K562 (cell line): ENCODE data around the gene TIGD7. TPM values are rescaled to one million over a fixed set of nuclear protein-coding genes. Genes with fewer than 3 reads are reported as not detected.

Source experiments
- ARID4B ChIP-seq: sonication (generic); formaldehyde crosslinking; IDR thresholded peaks from 2 replicates; pipeline ENCODE4 v1.8.0; 2022; ENCODE audit warnings: mild to moderate bottlenecking, missing genetic modification reagents
- BRF2 ChIP-seq: IDR thresholded peaks from 3 replicates; pipeline ENCODE4 v1.6.1; 2011; ENCODE audit warnings: borderline replicate concordance, mild to moderate bottlenecking; ENCODE audit not compliant: insufficient read length, insufficient read depth
- CBX1 ChIP-seq: sonication (generic); IDR thresholded peaks from 2 replicates; pipeline ENCODE4 v1.6.1; 2016; ENCODE audit warnings: antibody characterized with exemption, low read depth, mild to moderate bottlenecking
- CCNT2 ChIP-seq: IDR thresholded peaks from 2 replicates; pipeline ENCODE4 v1.6.1; 2011; ENCODE audit warnings: borderline replicate concordance, low read depth, mild to moderate bottlenecking, moderate library complexity, mixed read lengths, low read length; ENCODE audit not compliant: insufficient read length; ENCODE audit errors: extremely low read depth
- DACH1 ChIP-seq: fragments of 450-650 bp; IDR thresholded peaks from 2 replicates; pipeline ENCODE4 v1.6.1; 2018; ENCODE audit not compliant: partially characterized antibody
- EZH2 ChIP-seq: IDR thresholded peaks from 2 replicates; pipeline ENCODE4 v1.6.1; 2012; ENCODE audit warnings: low read depth, mild to moderate bottlenecking, inconsistent platforms, low read length, borderline replicate concordance
- FOXK2 ChIP-seq, 2 experiments: fragments of 450-650 bp; IDR thresholded peaks in 1 of 2; conservative IDR thresholded peaks in 1 of 2; 2 replicates each; pipeline ENCODE4 v1.6.1; 2016; ENCODE audit warnings: low read depth in 2 of 2, mild to moderate bottlenecking in 1 of 2
- KAT2B ChIP-seq: IDR thresholded peaks from one replicate; pipeline ENCODE4 v1.6.1; 2012; ENCODE audit warnings: low read depth, mild to moderate bottlenecking, control low read depth, inconsistent platforms, low read length, moderate library complexity
- MAX ChIP-seq: sonication (generic); formaldehyde crosslinking; IDR thresholded peaks from 2 replicates; pipeline ENCODE4 v1.9.0; 2022; ENCODE audit warnings: mild to moderate bottlenecking, missing genetic modification reagents
- NR1H2 ChIP-seq: sonication (generic); formaldehyde crosslinking; IDR thresholded peaks from 2 replicates; pipeline ENCODE4 v1.4.0; 2020; ENCODE audit warnings: mild to moderate bottlenecking, missing genetic modification reagents
- RBM17 ChIP-seq: fragments of 200-400 bp; formaldehyde crosslinking; IDR thresholded peaks from 2 replicates; pipeline ENCODE4 v1.6.1; 2017; ENCODE audit warnings: low read depth, mild to moderate bottlenecking, low read length, borderline replicate concordance
- RCOR1 ChIP-seq, 2 experiments: IDR thresholded peaks; 2 replicates each; pipeline ENCODE4 v1.6.1; 2012; ENCODE audit warnings: low read depth in 2 of 2, low read length in 2 of 2, borderline replicate concordance in 1 of 2, improper control_type of control experiment in 1 of 2
- SMAD2 ChIP-seq: fragments of 150-350 bp; IDR thresholded peaks from 2 replicates; pipeline ENCODE4 v1.6.1; 2014; ENCODE audit warnings: low read depth, mild to moderate bottlenecking, low read length
- TCF7 ChIP-seq: sonication (generic); IDR thresholded peaks from 2 replicates; pipeline ENCODE4 v1.6.1; 2016; ENCODE audit warnings: antibody characterized with exemption, borderline replicate concordance
- TEAD2 ChIP-seq: fragments of 450-650 bp; IDR thresholded peaks from 2 replicates; pipeline ENCODE4 v1.6.1; 2016; ENCODE audit warnings: missing genetic modification characterization, control low read depth, missing compliant biosample characterization
- U2AF2 ChIP-seq: fragments of 200-400 bp; formaldehyde crosslinking; optimal IDR thresholded peaks from 2 replicates; pipeline ENCODE3; 2017; ENCODE audit warnings: low read depth, mild to moderate bottlenecking, low read length
- ZBED1 ChIP-seq: IDR thresholded peaks from 2 replicates; pipeline ENCODE4 v1.6.1; 2014
- ZBTB8A ChIP-seq: fragments of 450-650 bp; IDR thresholded peaks from 2 replicates; pipeline ENCODE4 v1.6.1; 2018; ENCODE audit warnings: mild to moderate bottlenecking, moderate library complexity; ENCODE audit not compliant: partially characterized antibody
- ZFP30 ChIP-seq: fragments of 250-450 bp; sonication (Bioruptor Pico); IDR thresholded peaks from 2 replicates; pipeline ENCODE4 v1.8.0; 2022; ENCODE audit warnings: moderate library complexity, mild to moderate bottlenecking, inconsistent platforms, borderline replicate concordance
- ZNF274 ChIP-seq: IDR thresholded peaks from 2 replicates; pipeline ENCODE4 v1.6.1; 2011; ENCODE audit warnings: low read depth, mild to moderate bottlenecking, low read length, moderate library complexity, borderline replicate concordance
- ZNF436 ChIP-seq: fragments of 250-450, 450-650 bp; sonication (Bioruptor Pico); formaldehyde crosslinking; IDR thresholded peaks from 2 replicates; pipeline ENCODE4 v1.7.0; 2020; ENCODE audit warnings: mild to moderate bottlenecking
- ZNF445 ChIP-seq: fragments of 250-450 bp; sonication (Bioruptor Pico); IDR thresholded peaks from 2 replicates; pipeline ENCODE4 v1.4.0; 2020; ENCODE audit warnings: low read depth, mild to moderate bottlenecking, moderate library complexity
- polyA plus RNA-seq, 8 experiments: library from polyadenylated mRNA; depleted of rRNA in 4 of 8; stranded (reverse) in 5 of 8; unstranded in 3 of 8; fragments of >200 nt; fragmentation: Nextera tagmentation in 2 of 8; fragmentation: Illumina TruSeq in 1 of 8; extraction: Ambion mirVana in 2 of 8; extraction: Trizol in 1 of 8; gene quantifications; 2 replicates each; pipeline versions ENCODE4 v1.2.1 to v1.2.3, GENCODE V29; 2011 to 2014; ENCODE audit warnings: inconsistent platforms in 1 of 8, missing spikeins in 1 of 8
- total RNA-seq, 7 experiments: library from RNA; depleted of rRNA in 6 of 7; stranded (reverse); fragments of >200 nt in 6 of 7; fragmentation: Illumina TruSeq in 2 of 7; extraction: Trizol in 2 of 7; gene quantifications; 2 replicates each; pipeline versions ENCODE4 v1.2.1 to v1.2.3, GENCODE V29; 2011 to 2021; ENCODE audit warnings: low replicate concordance in 1 of 7

Gene TIGD7
- total and polyA plus RNA-seq, 9 of the 15 experiments (the other 6 are each of a cell fraction or from before 2014, with no cell fraction given) = 0.84 to 10.7 (median 6.7) TPM

- TF ChIP-seq ARID4B (peak; percentile 89), KAT2B (no peak), RCOR1 (IDR thresholded peaks at IDR 0.05; ENCODE audit: borderline replicate concordance in 1 of 2, low read depth in 2 of 2, low read length in 2 of 2) (no peak), ZNF436 (CRISPR knock-in tag) (no peak), ZFP30 (CRISPR knock-in tag) (no peak), ZBED1 (no peak), BRF2 (no peak), NR1H2 (CRISPR knock-in tag) (peak; percentile 32; the same call in 1 of the 2 replicates), ZNF445 (CRISPR knock-in tag) (no peak), ZBTB8A (no peak), CCNT2 (peak; percentile 39), SMAD2 (no peak), RBM17 (no peak), ZNF274 (no peak; the same call in 1 of the 2 replicates), CBX1 (peak; percentile 94), MAX (CRISPR knock-in tag) (peak; percentile 91), EZH2 (no peak), U2AF2 (no peak), TEAD2 (tag) (no peak), FOXK2 (conservative IDR thresholded peaks at IDR 0.05 in 1 of 2, IDR thresholded peaks at IDR 0.05 in 1 of 2; ENCODE audit: low read depth in 2 of 2) (peak in 1 of 2 experiments; percentile 31; a peak in 1 of 4 replicates), TCF7 (no peak), DACH1 (no peak)
Measured at GRCh38 chr16:3305109-3306068, at the start of gene TIGD7, which contains the start of gene ZNF75A (continued).
